H9 (cell line): ENCODE data around the gene WDR27. TPM values are rescaled to one million over a fixed set of nuclear protein-coding genes. Genes with fewer than 3 reads are reported as not detected.

Experiments
- DNase-seq: peaks from one replicate; pipeline ENCODE4 v3.0.0-alpha.2; 2017
- H2AFZ ChIP-seq: one replicate; pipeline ENCODE4 v1.6.1; 2013; ENCODE audit warnings: mild to moderate bottlenecking, low read length, control low read depth, moderate library complexity
- H2AK5ac ChIP-seq: 2 replicates; pipeline ENCODE4 v1.6.1; 2013; ENCODE audit warnings: low read length, control low read depth, mixed read lengths; ENCODE audit not compliant: insufficient read length
- H2BK120ac ChIP-seq: one replicate; pipeline ENCODE4 v1.6.1; 2013; ENCODE audit warnings: low read depth, mild to moderate bottlenecking, low read length, control low read depth, inconsistent platforms; ENCODE audit not compliant: poor library complexity, severe bottlenecking
- H2BK12ac ChIP-seq: 2 replicates; pipeline ENCODE4 v1.6.1; 2013; ENCODE audit warnings: low read length, control low read depth, mixed read lengths, low read depth; ENCODE audit not compliant: insufficient read length
- H2BK15ac ChIP-seq: 2 replicates; pipeline ENCODE4 v1.6.1; 2013; ENCODE audit warnings: low read depth, low read length, control low read depth
- H2BK20ac ChIP-seq: one replicate; pipeline ENCODE4 v1.6.1; 2013; ENCODE audit warnings: low read depth, mild to moderate bottlenecking, low read length, control low read depth, inconsistent platforms; ENCODE audit not compliant: poor library complexity, severe bottlenecking
- H2BK5ac ChIP-seq: 2 replicates; pipeline ENCODE4 v1.6.1; 2013; ENCODE audit warnings: low read length, control low read depth, mixed read lengths; ENCODE audit not compliant: insufficient read length
- H3K14ac ChIP-seq: 2 replicates; pipeline ENCODE4 v1.6.1; 2013; ENCODE audit warnings: low read length, control low read depth; ENCODE audit not compliant: insufficient read depth
- H3K18ac ChIP-seq: 2 replicates; pipeline ENCODE4 v1.6.1; 2013; ENCODE audit warnings: low read depth, mild to moderate bottlenecking, mixed read lengths, low read length, control low read depth; ENCODE audit not compliant: insufficient read length
- H3K23ac ChIP-seq: 2 replicates; pipeline ENCODE4 v1.6.1; 2013; ENCODE audit warnings: low read length, control low read depth, mixed read lengths, low read depth; ENCODE audit not compliant: insufficient read length
- H3K23me2 ChIP-seq: 2 replicates; pipeline ENCODE4 v1.6.1; 2013; ENCODE audit warnings: low read depth, mild to moderate bottlenecking, mixed read lengths, low read length, control low read depth; ENCODE audit not compliant: insufficient read length, poor library complexity, severe bottlenecking
- H3K27ac ChIP-seq: 2 replicates; pipeline ENCODE4 v1.5.1; 2013; ENCODE audit warnings: low read length, control low read depth, mixed read lengths, low read depth; ENCODE audit not compliant: insufficient read length
- H3K27me3 ChIP-seq: 2 replicates; pipeline ENCODE4 v1.6.1; 2013; ENCODE audit warnings: low read length, control low read depth, inconsistent platforms; ENCODE audit not compliant: insufficient read depth
- H3K4ac ChIP-seq: 2 replicates; pipeline ENCODE4 v1.6.1; 2013; ENCODE audit warnings: low read depth, mild to moderate bottlenecking, control low read depth, inconsistent platforms, low read length, moderate library complexity
- H3K4me1 ChIP-seq: 2 replicates; pipeline ENCODE4 v1.6.1; 2013; ENCODE audit warnings: low read length, control low read depth, inconsistent platforms; ENCODE audit not compliant: insufficient read depth
- H3K4me2 ChIP-seq: 2 replicates; pipeline ENCODE4 v1.6.1; 2013; ENCODE audit warnings: low read length, control low read depth, mixed read lengths; ENCODE audit not compliant: insufficient read length, insufficient read depth
- H3K56ac ChIP-seq: 2 replicates; pipeline ENCODE4 v1.6.1; 2013; ENCODE audit warnings: low read depth, mild to moderate bottlenecking, mixed read lengths, low read length, control low read depth; ENCODE audit not compliant: insufficient read length
- H3K79me1 ChIP-seq: 2 replicates; pipeline ENCODE4 v1.6.1; 2013; ENCODE audit warnings: low read depth, mild to moderate bottlenecking, moderate library complexity, low read length, control low read depth, inconsistent platforms; ENCODE audit not compliant: insufficient read depth, poor library complexity, severe bottlenecking
- H3K79me2 ChIP-seq: 2 replicates; pipeline ENCODE4 v1.6.1; 2013; ENCODE audit warnings: low read length, control low read depth, inconsistent platforms; ENCODE audit not compliant: insufficient read depth
- H3K9ac ChIP-seq: 2 replicates; pipeline ENCODE4 v1.6.1; 2013; ENCODE audit warnings: low read length, control low read depth, mixed read lengths; ENCODE audit not compliant: insufficient read length; ENCODE audit errors: extremely low read depth
- H3K9me3 ChIP-seq: one replicate; pipeline ENCODE4 v1.6.1; 2013; ENCODE audit warnings: low read depth, low read length, inconsistent platforms; ENCODE audit not compliant: control insufficient read depth
- H3T11ph ChIP-seq: one replicate; pipeline ENCODE4 v1.6.1; 2013; ENCODE audit warnings: mild to moderate bottlenecking, low read length, control low read depth, inconsistent platforms
- H4K20me1 ChIP-seq: one replicate; pipeline ENCODE4 v1.6.1; 2013; ENCODE audit not compliant: control insufficient read depth, insufficient read length, insufficient read depth
- H4K5ac ChIP-seq: 2 replicates; pipeline ENCODE4 v1.6.1; 2013; ENCODE audit warnings: low read depth, mild to moderate bottlenecking, mixed read lengths, low read length, control low read depth; ENCODE audit not compliant: insufficient read length
- H4K8ac ChIP-seq: replicated peaks from 2 replicates; pipeline ENCODE4 v1.6.1; 2013; ENCODE audit warnings: low read length, control low read depth, mixed read lengths, low read depth; ENCODE audit not compliant: insufficient read length
- H4K91ac ChIP-seq: 2 replicates; pipeline ENCODE4 v1.6.1; 2013; ENCODE audit warnings: low read depth, mild to moderate bottlenecking, moderate library complexity, mixed read lengths, low read length, control low read depth; ENCODE audit not compliant: insufficient read length
- H3K27ac Mint-ChIP-seq, 3 experiments: 2 replicates in 2 of 3; 3 replicates in 1 of 3; pipeline ENCODE4 v1.8.0; 2020 to 2021; ENCODE audit warnings: mixed read lengths in 3 of 3, mild to moderate bottlenecking in 1 of 3, moderate library complexity in 1 of 3
- H3K27me3 Mint-ChIP-seq: 2 replicates; pipeline ENCODE4 v1.8.0; 2021; ENCODE audit warnings: low read depth, mild to moderate bottlenecking, moderate library complexity, mixed read lengths
- H3K36me3 Mint-ChIP-seq, 3 experiments: 2 replicates in 2 of 3; 3 replicates in 1 of 3; pipeline ENCODE4 v1.8.0; 2020 to 2021; ENCODE audit warnings: low read depth in 3 of 3, mixed read lengths in 3 of 3; ENCODE audit not compliant: insufficient read depth in 1 of 3
- H3K4me1 Mint-ChIP-seq, 2 experiments: 2 replicates each; pipeline ENCODE4 v1.8.0; 2020; ENCODE audit warnings: mixed read lengths in 2 of 2
- H3K4me3 Mint-ChIP-seq, 2 experiments: 2 replicates in 1 of 2; 3 replicates in 1 of 2; pipeline ENCODE4 v1.8.0; 2020 to 2021; ENCODE audit warnings: mild to moderate bottlenecking in 2 of 2, mixed read lengths in 2 of 2, moderate library complexity in 1 of 2
- H3K9me3 Mint-ChIP-seq, 2 experiments: 2 replicates in 1 of 2; 3 replicates in 1 of 2; pipeline ENCODE4 v1.8.0; 2020; ENCODE audit warnings: mild to moderate bottlenecking in 2 of 2, mixed read lengths in 2 of 2, moderate library complexity in 1 of 2
- CTCF ChIP-seq: fragments of 200-600 bp; sonication (generic); conservative IDR thresholded peaks from 3 replicates; pipeline ENCODE4 v1.8.0; 2021; ENCODE audit warnings: antibody characterized with exemption, mild to moderate bottlenecking
- WGBS: extraction: QIAGEN DNeasy Blood & Tissue Kit; methylation state at CpG from one replicate; pipeline ENCODE4 v1.1.7; 2013; ENCODE audit warnings: missing lambda C conversion rate, low lambda C conversion rate, mixed read lengths; ENCODE audit not compliant: insufficient read length; ENCODE audit errors: extremely low coverage; 5-methylcytosine and 5-hydroxymethylcytosine counted together
- total RNA-seq: library from RNA; stranded (reverse); gene quantifications from 2 replicates; pipeline ENCODE4 v1.2.1, GENCODE V29; 2021

The WDR27 gene
- total RNA-seq, 1 experiment from 2014 or later, result 48.7 TPM

GRCh38 chr6:169624785-169625184 lies 77.0 kb downstream of the WDR27 start:
- Histone ChIP-seq H3K9me3 (no peaks in the 10 kb centered on the region), H2AK5ac (no peak overlapping the region), H2BK15ac (no peak overlapping the region), H2BK12ac (no peak overlapping the region), H3K79me1 (no peaks in the 10 kb centered on the region), H2BK5ac (no peak overlapping the region), H3K18ac (no peak overlapping the region), H4K20me1 (no peaks in the 10 kb centered on the region), H3K9ac (no peak overlapping the region), H4K91ac (no peak overlapping the region), H3K4ac (no peak overlapping the region), H3K27ac (no peak overlapping the region), H3K14ac (no peak overlapping the region), H4K5ac (no peak overlapping the region), H2BK120ac (no peak overlapping the region), H4K8ac (no peak overlapping the region), H3K23me2 (no peaks in the 10 kb centered on the region), H3K27me3 (no peaks in the 10 kb centered on the region), H3T11ph (no peak overlapping the region), H3K4me2 (no peak overlapping the region), H3K56ac (no peak overlapping the region), H3K23ac (no peak overlapping the region), H2AFZ (no peak overlapping the region), H3K79me2 (no peaks in the 10 kb centered on the region), H3K4me1 (peaks cover 13% of the 10 kb centered on the region; the same call in 1 of the 2 replicates), H2BK20ac (no peak overlapping the region)
- no peak for DNase-seq
- no peaks in the 10 kb centered on the region for H3K27me3 Mint-ChIP-seq
- 0 out of 7 replicates have a peak overlapping the region, but pooled peaks of 1 of the 3 experiments have one; percentile 34 for H3K27ac Mint-ChIP-seq
- H3K9me3 Mint-ChIP-seq, result peaks cover 2 to 9% of the 10 kb centered on the region in 2 experiments; a peak in 3 of 5 replicates
- no CpG with 5 or more reads among the region's 11 CpGs for WGBS
- no peak overlapping the region for H3K4me3 Mint-ChIP-seq
- no peak for TF ChIP-seq CTCF
- H3K36me3 Mint-ChIP-seq, result peaks cover 28 to 49% (median 46%) of the 10 kb centered on the region in 3 experiments
- H3K4me1 Mint-ChIP-seq, result peaks cover 29 to 42% of the 10 kb centered on the region in 2 experiments
